HG03469 (cell line): ENCODE data around the gene HADHB.
A peak's percentile ranks its signal among the peaks of the same experiment; 100 is the strongest.

ENCODE experiments used
- ATAC-seq: cut with Tn5 transposase; IDR thresholded peaks from one replicate; pipeline ENCODE4 v1.9.1; 2021; ENCODE audit warnings: mild to moderate bottlenecking, moderate library complexity, moderate number of reproducible peaks; ENCODE audit not compliant: unreplicated experiment

Gene HADHB

GRCh38 chr2:26244309-26245230 is at the start of gene HADHB, which contains the start of gene HADHA:
Gene HADHB (plus strand): TSS chr2:26244939. CDS start chr2:26254255, 9,316 bp downstream.
Gene HADHA (minus strand): TSS chr2:26244632. CDS start chr2:26244596, 36 bp downstream.
- ATAC-seq: peak; percentile 48

DNA sequence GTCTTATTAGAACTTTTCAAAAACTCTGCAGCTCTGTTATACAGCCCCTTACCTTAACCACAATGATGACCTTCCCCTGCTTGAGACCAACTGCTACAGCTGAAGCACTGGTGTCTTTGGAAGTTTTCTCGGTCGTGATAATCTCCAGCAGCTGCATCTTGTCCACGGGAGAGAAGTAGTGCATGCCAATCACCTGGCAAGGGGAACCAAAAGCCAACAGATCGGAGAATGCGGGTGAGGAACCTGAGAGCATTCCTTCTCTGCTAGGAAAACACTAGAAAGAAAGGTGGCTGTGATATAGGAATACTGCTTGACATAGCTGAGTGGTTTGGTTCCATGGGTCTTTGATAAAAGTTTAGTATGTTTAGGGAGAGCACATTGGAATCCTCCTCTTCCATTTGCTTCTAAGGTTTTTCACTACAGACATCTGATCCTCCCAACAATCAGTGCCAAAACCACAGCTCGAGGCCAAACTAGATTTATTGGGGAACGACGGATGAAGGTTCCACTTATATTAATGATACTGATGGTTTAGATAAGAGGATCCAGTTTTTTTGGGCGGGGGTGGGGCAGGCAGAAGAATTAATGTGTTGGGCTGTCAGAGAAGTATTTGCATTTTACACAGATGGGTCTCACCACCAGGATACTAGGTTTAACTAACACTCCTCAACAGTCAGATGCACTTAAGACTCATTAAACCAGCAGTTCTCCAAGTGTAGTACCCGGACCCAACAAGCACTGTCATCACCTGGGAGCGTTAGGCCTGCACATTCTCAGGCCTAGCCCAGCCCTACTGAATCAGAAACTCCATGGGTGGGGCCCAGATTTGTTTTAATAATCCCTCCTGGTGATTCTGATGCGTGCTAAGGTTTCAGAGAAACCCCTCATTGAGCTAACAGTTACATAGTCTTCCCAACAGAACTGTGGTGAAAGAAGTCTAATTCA is 49.4 kb upstream of the HADHB start:
- no peak for ATAC-seq

GRCh38 chr2:26196683-26197418 is 47.9 kb upstream of the HADHB start:
- ATAC-seq: no peak

GRCh38 chr2:26197516-26197915 is 47.2 kb upstream of the HADHB start:
- ATAC-seq: no peak

DNA sequence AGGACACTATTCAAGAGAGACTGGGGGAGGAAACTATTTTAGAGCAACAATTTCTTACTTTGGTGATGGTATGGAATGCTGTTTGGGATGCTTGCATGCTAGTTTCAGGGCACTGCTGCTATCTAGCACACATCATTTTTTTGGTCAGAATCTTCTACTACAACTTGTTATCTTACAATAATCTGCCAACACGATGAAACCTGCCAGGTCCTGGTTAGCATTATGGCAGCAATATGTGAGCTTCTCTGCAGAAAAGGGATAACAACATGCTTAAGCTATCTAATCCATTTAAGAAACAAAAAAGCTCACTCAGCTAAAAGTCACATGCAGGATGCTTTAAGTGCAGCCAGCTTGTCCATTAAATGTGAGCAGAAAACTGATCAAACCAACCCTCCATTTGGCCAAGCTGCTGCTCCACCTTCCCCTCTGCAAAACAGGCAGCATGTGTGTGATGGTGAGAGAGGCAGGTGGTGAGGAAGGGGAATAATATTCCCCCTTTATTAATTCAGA is 41.7 kb upstream of the HADHB start:
- no peak for ATAC-seq

- ATAC-seq: no peak
These were observed 40.8 kb upstream of the HADHB start for GRCh38 chr2:26203906-26204305.

DNA sequence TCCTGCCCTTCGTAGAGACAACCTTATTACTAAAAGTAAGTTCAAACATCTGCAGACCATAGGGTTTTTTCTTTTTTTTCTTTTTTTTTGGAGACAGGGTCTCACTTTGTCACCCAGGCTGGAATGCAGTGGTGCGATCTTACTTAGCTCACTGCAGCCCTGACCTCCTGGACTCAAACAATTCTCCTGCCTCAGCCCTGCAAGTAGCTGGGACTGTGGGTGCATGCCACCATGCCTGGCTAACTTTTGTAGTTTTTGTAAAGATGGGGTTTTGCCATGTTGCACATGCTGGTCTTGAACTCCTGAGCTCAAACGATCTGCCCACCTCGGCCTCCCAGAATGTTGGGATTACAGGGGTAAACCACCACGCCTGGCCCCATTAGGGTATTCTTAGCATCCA is 32.7 kb upstream of the HADHB start:
- no peak for ATAC-seq

GRCh38 chr2:26214759-26215158 is 30.0 kb upstream of the HADHB start:
- ATAC-seq: no peak

- no peak for ATAC-seq
These were observed 28.9 kb upstream of the HADHB start for GRCh38 chr2:26215833-26216232.

DNA sequence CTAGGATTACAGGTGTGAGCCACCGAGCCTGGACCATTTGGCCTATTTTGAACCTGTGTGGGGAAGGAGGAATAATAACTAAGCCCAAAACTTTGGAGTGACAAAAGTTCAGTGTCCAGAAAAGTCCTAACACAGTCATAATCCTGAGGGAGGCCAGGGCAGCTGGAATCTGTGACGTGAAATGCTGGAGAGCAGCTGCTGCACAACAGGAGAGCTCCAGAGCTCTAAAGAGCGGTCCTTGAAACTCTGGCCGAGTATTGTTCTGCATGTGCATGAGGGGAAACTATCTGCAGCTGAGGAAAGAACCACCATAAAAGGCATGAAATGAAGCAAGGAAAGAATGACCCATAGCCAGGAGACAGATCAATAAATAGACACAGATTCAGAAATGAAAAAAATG is 28.2 kb upstream of the HADHB start:
- ATAC-seq: no peak

- ATAC-seq: no peak
These were observed 27.0 kb upstream of the HADHB start for GRCh38 chr2:26217720-26218119.

GRCh38 chr2:26223018-26223417 is 21.7 kb upstream of the HADHB start:
- ATAC-seq: no peak

GRCh38 chr2:26224095-26224494 is 20.6 kb upstream of the HADHB start:
- ATAC-seq: no peak

DNA sequence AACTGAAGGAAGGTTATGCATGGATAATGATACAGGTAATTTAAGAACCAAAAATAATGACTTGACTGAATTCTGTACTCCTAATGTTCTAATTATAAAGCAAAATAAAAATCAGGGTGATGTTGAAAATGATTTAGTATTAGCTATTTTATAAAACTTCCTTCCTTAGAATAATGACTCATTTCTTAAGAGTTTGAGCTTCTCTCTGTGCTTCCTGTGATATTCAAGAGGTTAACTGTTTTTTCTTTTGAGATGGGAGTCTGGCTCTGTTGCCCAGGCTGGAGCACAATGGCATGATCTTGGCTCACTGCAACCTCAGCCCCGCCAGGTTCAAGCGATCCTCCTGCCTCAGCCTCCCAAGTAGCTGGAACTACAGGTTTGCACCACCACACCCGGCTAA is 15.1 kb upstream of the HADHB start:
- ATAC-seq: no peak

DNA sequence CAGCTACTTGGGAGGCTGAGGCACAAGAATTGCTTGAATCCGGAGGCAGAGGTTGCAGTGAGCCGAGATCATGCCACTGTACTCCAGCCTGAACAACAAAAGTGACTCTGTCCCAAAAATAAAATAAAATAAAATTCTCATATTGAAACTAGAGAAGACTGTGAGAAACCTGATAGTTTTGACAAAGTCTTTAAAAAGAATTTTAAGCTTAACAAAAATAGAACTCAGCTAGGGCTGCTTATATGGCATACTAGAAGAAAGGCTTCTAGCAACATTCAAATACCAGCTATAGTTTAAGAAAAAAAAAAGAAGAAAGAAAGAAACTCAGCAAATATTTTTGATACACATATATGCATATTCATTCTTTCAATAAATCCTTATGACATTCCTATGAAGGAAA is 13.9 kb upstream of the HADHB start:
- no peak for ATAC-seq

DNA sequence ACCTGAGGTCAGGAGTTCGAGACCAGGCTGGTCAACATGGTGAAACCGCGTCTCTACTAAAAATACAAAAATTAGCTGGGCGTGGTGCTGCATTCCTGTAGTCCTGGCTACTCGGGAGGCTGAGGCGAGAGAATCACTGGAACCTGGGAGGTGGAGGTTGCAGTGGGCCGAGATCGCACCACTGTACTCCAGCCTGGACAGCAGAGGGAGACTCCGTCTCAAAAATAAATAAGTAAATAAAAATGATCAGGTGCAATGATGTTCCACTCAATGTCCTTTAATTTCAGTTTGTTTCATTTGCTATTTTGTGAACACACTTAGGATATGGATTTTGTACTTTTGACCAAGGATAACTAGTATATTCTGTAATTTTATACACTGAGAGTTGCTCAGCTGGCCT is 9.7 kb upstream of the HADHB start:
- ATAC-seq: no peak

GRCh38 chr2:26237868-26238267 is 6.9 kb upstream of the HADHB start:
- ATAC-seq: no peak

DNA sequence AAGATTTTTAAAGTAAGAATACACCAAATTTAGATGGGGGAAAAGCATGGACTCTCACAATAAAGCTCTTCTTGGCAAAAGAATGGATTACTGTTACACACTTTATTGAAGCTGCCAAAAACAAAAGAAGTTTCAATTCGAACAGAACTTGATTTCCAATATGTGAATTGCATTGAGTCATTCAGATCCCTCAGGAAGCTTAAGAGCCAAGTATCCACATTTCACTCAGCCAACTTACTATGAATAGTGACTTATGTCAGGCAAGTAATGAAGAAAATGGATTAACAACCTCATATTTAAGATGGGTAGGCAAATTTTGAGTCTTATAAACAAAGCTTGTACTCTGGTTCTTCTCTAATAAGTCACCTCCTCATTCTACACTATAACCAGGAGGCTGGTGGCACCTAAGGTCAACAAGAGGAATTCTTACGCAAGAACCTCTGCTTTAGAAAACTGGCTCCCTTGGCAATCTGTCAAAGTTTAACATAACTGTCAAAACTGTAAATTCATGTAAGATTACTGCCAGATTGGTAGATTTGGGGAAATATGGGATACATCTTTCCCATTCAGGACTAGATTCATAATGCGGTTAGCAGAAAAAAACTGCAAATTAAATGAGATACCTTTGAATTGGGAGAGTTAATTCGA is 6.3 kb upstream of the HADHB start:
- ATAC-seq: no peak

DNA sequence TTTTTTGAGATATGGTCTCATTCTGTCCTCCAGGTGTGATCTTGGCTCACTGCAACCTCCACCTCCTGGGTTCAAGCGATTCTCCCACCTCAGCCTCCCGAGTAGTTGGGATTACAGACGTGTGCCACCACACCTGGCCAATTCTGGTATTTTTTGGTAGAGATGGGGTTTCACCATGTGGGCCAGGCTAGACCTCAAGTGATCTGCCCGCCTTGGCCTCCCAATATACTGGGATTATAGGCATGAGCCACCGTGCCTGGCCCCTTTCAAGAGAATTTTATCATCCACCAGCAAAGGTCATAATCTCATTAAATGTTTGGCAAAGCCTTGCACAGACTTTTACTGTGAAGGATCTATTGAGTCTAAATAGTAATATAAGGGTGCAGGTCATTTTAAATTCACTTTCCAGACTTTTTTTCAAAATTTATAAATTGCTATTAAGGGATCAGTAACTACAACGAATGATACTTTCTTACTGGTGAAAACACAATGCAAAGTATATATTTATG is 2.8 kb upstream of the HADHB start:
- no peak for ATAC-seq
